ENCODE data around the gene MECR. TPM values are rescaled to one million over a fixed set of nuclear protein-coding genes. Genes with fewer than 3 reads are reported as not detected.
"Not testable (repeated sequence)": the region's sequence is repeated elsewhere in the genome, so short reads cannot be mapped to it uniquely, and the experiment has no call there.

Gene MECR
- total RNA-seq, 1 donor from 2014 or later, result 18.2 TPM

GRCh38 chr1:29235955-29236711 is 5.4 kb upstream of the MECR start, which contains the start of gene PTPRU:
Gene PTPRU (plus strand): TSS chr1:29236522. CDS start chr1:29236645, 123 bp downstream.
- DNase-seq, result peak; percentile 87

GRCh38 chr1:29234881-29235280 is 4.1 kb upstream of the MECR start:
- not testable (repeated sequence) for DNase-seq

- DNase-seq, result no peak
These were observed 3.7 kb upstream of the MECR start for GRCh38 chr1:29234471-29234870.

GRCh38 chr1:29233693-29234092 is 3.0 kb upstream of the MECR start:
- DNase-seq, result no peak

- no peak for DNase-seq
These were observed 1.7 kb upstream of the MECR start for GRCh38 chr1:29232387-29232786.

- DNase-seq, result no peak
These were observed 556 bp downstream of the MECR start for GRCh38 chr1:29230204-29230552.

GRCh38 chr1:29227511-29227910 is 3.2 kb downstream of the MECR start:
- no peak for DNase-seq

- no peak for DNase-seq
These were observed 5.4 kb downstream of the MECR start for GRCh38 chr1:29225361-29225760.

GRCh38 chr1:29224356-29224837 is 6.3 kb downstream of the MECR start:
- DNase-seq, result no peak

GRCh38 chr1:29223521-29223920 is 7.2 kb downstream of the MECR start:
- no peak for DNase-seq

GRCh38 chr1:29222686-29223085 is 8.0 kb downstream of the MECR start:
- DNase-seq, result no peak

- not testable (repeated sequence) for DNase-seq
These were observed 8.5 kb downstream of the MECR start for GRCh38 chr1:29222260-29222659.

- DNase-seq, result no peak
These were observed 9.4 kb downstream of the MECR start for GRCh38 chr1:29221296-29221695.

GRCh38 chr1:29218223-29218622 is 12.5 kb downstream of the MECR start:
- DNase-seq, result no peak

GRCh38 chr1:29217633-29218032 is 13.1 kb downstream of the MECR start:
- no peak for DNase-seq

GRCh38 chr1:29213055-29213454 is 17.7 kb downstream of the MECR start:
- DNase-seq, result no peak

GRCh38 chr1:29211086-29212030 is 19.4 kb downstream of the MECR start:
- DNase-seq, result peak; percentile 25

GRCh38 chr1:29210278-29211085 is 20.3 kb downstream of the MECR start:
- DNase-seq, result peak; percentile 40

GRCh38 chr1:29209173-29209572 is 21.6 kb downstream of the MECR start:
- DNase-seq, result no peak

GRCh38 chr1:29208442-29208841 is 22.3 kb downstream of the MECR start:
- no peak for DNase-seq

GRCh38 chr1:29202584-29203340 is 28.0 kb downstream of the MECR start:
- peak; percentile 99 for DNase-seq

All from tongue (tissue), 2 donors.